Karpas-422 (cell line): ENCODE measurements around the gene ZNF638. TPM values are rescaled to one million over a fixed set of nuclear protein-coding genes. Genes with fewer than 3 reads are reported as not detected.

Experiments
- DNase-seq: peaks from one replicate; pipeline ENCODE4 v3.0.0-alpha.2; 2015
- H2AFZ ChIP-seq: fragments of 200-600 bp; sonication (generic); 2 replicates; pipeline ENCODE4 v1.6.1; 2014; ENCODE audit warnings: antibody characterized with exemption, low read length, mixed read lengths
- H3K27ac ChIP-seq: fragments of 200-600 bp; sonication (generic); 2 replicates; pipeline ENCODE4 v1.5.1; 2014; ENCODE audit warnings: mild to moderate bottlenecking, low read length, moderate library complexity
- H3K27me3 ChIP-seq: fragments of 200-600 bp; sonication (generic); 2 replicates; pipeline ENCODE4 v1.6.1; 2014; ENCODE audit warnings: low read length, mixed read lengths
- H3K36me3 ChIP-seq: fragments of 200-600 bp; sonication (generic); 2 replicates; pipeline ENCODE4 v1.6.1; 2014; ENCODE audit warnings: low read length, mixed read lengths; ENCODE audit not compliant: insufficient read depth
- H3K4me1 ChIP-seq: fragments of 200-600 bp; sonication (generic); 2 replicates; pipeline ENCODE4 v1.6.1; 2014; ENCODE audit warnings: mild to moderate bottlenecking, low read length, mixed read lengths
- H3K4me2 ChIP-seq: fragments of 200-600 bp; sonication (generic); 2 replicates; pipeline ENCODE4 v1.6.1; 2014; ENCODE audit warnings: low read length, low read depth, mild to moderate bottlenecking; ENCODE audit not compliant: poor library complexity, severe bottlenecking
- H3K4me3 ChIP-seq: fragments of 200-600 bp; sonication (generic); 2 replicates; pipeline ENCODE4 v1.5.1; 2014; ENCODE audit warnings: mild to moderate bottlenecking, antibody characterized with exemption, low read length, mixed read lengths
- H3K79me2 ChIP-seq: fragments of 200-600 bp; sonication (generic); 2 replicates; pipeline ENCODE4 v1.6.1; 2014; ENCODE audit warnings: mild to moderate bottlenecking, low read length, mixed read lengths
- H3K9ac ChIP-seq: fragments of 200-600 bp; sonication (generic); 2 replicates; pipeline ENCODE4 v1.6.0; 2014; ENCODE audit warnings: low read length
- H3K9me2 ChIP-seq: fragments of 200-600 bp; sonication (generic), shearing (Covaris generic); replicated peaks from 2 replicates; pipeline ENCODE4 v1.6.0; 2014; ENCODE audit warnings: mild to moderate bottlenecking, low read length, moderate library complexity; ENCODE audit not compliant: insufficient read depth
- H3K9me3 ChIP-seq: fragments of 300-700, 200-600 bp; sonication (generic); 2 replicates; pipeline ENCODE4 v1.6.1; 2014; ENCODE audit warnings: low read length, mixed read lengths
- H4K20me1 ChIP-seq: fragments of 200-600 bp; sonication (generic); 2 replicates; pipeline ENCODE4 v1.6.1; 2014; ENCODE audit warnings: mild to moderate bottlenecking, antibody characterized with exemption, low read length, low read depth; ENCODE audit not compliant: insufficient read depth
- total RNA-seq: library from RNA; depleted of rRNA; stranded (reverse); fragments of >200 nt; shearing (Covaris generic); gene quantifications from 2 replicates; pipeline ENCODE4 v1.2.3, GENCODE V29; 2014; ENCODE audit warnings: low replicate concordance

The ZNF638 gene
- total RNA-seq, 1 experiment from 2014 or later = 317 TPM

GRCh38 chr2:71454221-71455010 lies 122.8 kb downstream of the ZNF638 start:
- no peak for DNase-seq
- H3K4me1 ChIP-seq = peaks cover 5% of the 10 kb centered on the region; the same call in 1 of the 2 replicates
- no peak overlapping the region for H3K9ac ChIP-seq
- H3K79me2 ChIP-seq = no peaks in the 10 kb centered on the region
- H3K4me3 ChIP-seq = no peak overlapping the region
- H4K20me1 ChIP-seq = no peaks in the 10 kb centered on the region
- no peak overlapping the region for H3K27ac ChIP-seq
- no peaks in the 10 kb centered on the region for H3K36me3 ChIP-seq
- H3K27me3 ChIP-seq = no peaks in the 10 kb centered on the region
- H3K9me3 ChIP-seq = no peaks in the 10 kb centered on the region
- H3K9me2 ChIP-seq = no peaks in the 10 kb centered on the region
- no peak overlapping the region for H3K4me2 ChIP-seq
- H2AFZ ChIP-seq = no peak overlapping the region

- H2AFZ ChIP-seq = no peak overlapping the region
- no peaks in the 10 kb centered on the region for H3K36me3 ChIP-seq
- no peaks in the 10 kb centered on the region for H3K27me3 ChIP-seq
- no peaks in the 10 kb centered on the region for H3K79me2 ChIP-seq
- no peak for DNase-seq
- H3K4me2 ChIP-seq = no peak overlapping the region
- no peaks in the 10 kb centered on the region for H3K9me2 ChIP-seq
- no peak overlapping the region for H3K9ac ChIP-seq
- H4K20me1 ChIP-seq = no peaks in the 10 kb centered on the region
- no peak overlapping the region for H3K27ac ChIP-seq
- peaks cover 5% of the 10 kb centered on the region; the same call in 1 of the 2 replicates for H3K4me1 ChIP-seq
- no peak overlapping the region for H3K4me3 ChIP-seq
- H3K9me3 ChIP-seq = no peaks in the 10 kb centered on the region
Observed at GRCh38 chr2:71455011-71455740, 123.6 kb downstream of the ZNF638 start.

GRCh38 chr2:71455741-71456569 lies 124.4 kb downstream of the ZNF638 start:
- Histone ChIP-seq H3K9ac (no peak overlapping the region), H3K9me2 (no peaks in the 10 kb centered on the region), H4K20me1 (no peaks in the 10 kb centered on the region), H2AFZ (no peak overlapping the region), H3K36me3 (no peaks in the 10 kb centered on the region), H3K27me3 (no peaks in the 10 kb centered on the region), H3K4me2 (no peak overlapping the region), H3K4me3 (no peak overlapping the region), H3K27ac (no peak overlapping the region), H3K9me3 (no peaks in the 10 kb centered on the region), H3K4me1 (peaks cover 5% of the 10 kb centered on the region; the same call in 1 of the 2 replicates), H3K79me2 (no peaks in the 10 kb centered on the region)
- no peak for DNase-seq

- no peaks in the 10 kb centered on the region for H3K36me3 ChIP-seq
- H3K4me3 ChIP-seq = no peak overlapping the region
- no peak overlapping the region for H2AFZ ChIP-seq
- no peaks in the 10 kb centered on the region for H4K20me1 ChIP-seq
- no peak overlapping the region for H3K27ac ChIP-seq
- H3K9me3 ChIP-seq = no peaks in the 10 kb centered on the region
- peaks cover 5% of the 10 kb centered on the region; the same call in 1 of the 2 replicates for H3K4me1 ChIP-seq
- H3K27me3 ChIP-seq = no peaks in the 10 kb centered on the region
- H3K9me2 ChIP-seq = no peaks in the 10 kb centered on the region
- no peak overlapping the region for H3K4me2 ChIP-seq
- DNase-seq = no peak
- H3K79me2 ChIP-seq = no peaks in the 10 kb centered on the region
- H3K9ac ChIP-seq = no peak overlapping the region
Observed at GRCh38 chr2:71456617-71457016, 125.0 kb downstream of the ZNF638 start.

GRCh38 chr2:71457123-71457915 lies 125.7 kb downstream of the ZNF638 start:
- no peaks in the 10 kb centered on the region for H4K20me1 ChIP-seq
- H3K4me1 ChIP-seq = peaks cover 5% of the 10 kb centered on the region; the same call in 1 of the 2 replicates
- H3K79me2 ChIP-seq = no peaks in the 10 kb centered on the region
- H3K9me2 ChIP-seq = no peaks in the 10 kb centered on the region
- H3K9ac ChIP-seq = no peak overlapping the region
- no peaks in the 10 kb centered on the region for H3K36me3 ChIP-seq
- no peak overlapping the region for H3K27ac ChIP-seq
- no peaks in the 10 kb centered on the region for H3K9me3 ChIP-seq
- H3K27me3 ChIP-seq = no peaks in the 10 kb centered on the region
- H3K4me2 ChIP-seq = no peak overlapping the region
- DNase-seq = no peak
- H2AFZ ChIP-seq = no peak overlapping the region
- H3K4me3 ChIP-seq = no peak overlapping the region

- no peaks in the 10 kb centered on the region for H3K36me3 ChIP-seq
- H3K9me3 ChIP-seq = no peaks in the 10 kb centered on the region
- H3K27ac ChIP-seq = no peak overlapping the region
- no peak overlapping the region for H3K4me2 ChIP-seq
- no peaks in the 10 kb centered on the region for H4K20me1 ChIP-seq
- no peaks in the 10 kb centered on the region for H3K27me3 ChIP-seq
- DNase-seq = no peak
- no peaks in the 10 kb centered on the region for H3K79me2 ChIP-seq
- no peak overlapping the region for H3K4me3 ChIP-seq
- no peaks in the 10 kb centered on the region for H3K9me2 ChIP-seq
- H3K9ac ChIP-seq = no peak overlapping the region
- no peak overlapping the region for H2AFZ ChIP-seq
- H3K4me1 ChIP-seq = no peaks in the 10 kb centered on the region
Observed at GRCh38 chr2:71457923-71458322, 126.3 kb downstream of the ZNF638 start.

GRCh38 chr2:71458413-71459083 lies 127.0 kb downstream of the ZNF638 start:
- Histone ChIP-seq H3K27ac (no peak overlapping the region), H3K27me3 (no peaks in the 10 kb centered on the region), H3K9ac (no peak overlapping the region), H3K4me2 (no peak overlapping the region), H3K36me3 (no peaks in the 10 kb centered on the region), H3K9me3 (no peaks in the 10 kb centered on the region), H3K4me3 (no peak overlapping the region), H4K20me1 (no peaks in the 10 kb centered on the region), H2AFZ (no peak overlapping the region), H3K79me2 (no peaks in the 10 kb centered on the region), H3K9me2 (no peaks in the 10 kb centered on the region), H3K4me1 (no peaks in the 10 kb centered on the region)
- no peak for DNase-seq
